HCT116 (cell line): ENCODE measurements around the gene GGTLC2. TPM values are rescaled to one million over a fixed set of nuclear protein-coding genes. Genes with fewer than 3 reads are reported as not detected.

Experiments used
- ATAC-seq: fragments of 200-7000 bp; cut with Tn5 transposase; 2 replicates; pipeline ENCODE4 v1.9.1; 2020; ENCODE audit warnings: mild to moderate bottlenecking, moderate library complexity
- BruUV-seq: library from RNA; stranded (reverse); fragments of 400-500 nt; replicated peaks from 2 replicates; lab custom pipeline; 2021; lab: Mats Ljungman, UMichigan
- CTCF ChIA-PET: fragments of 300-600 bp; sonication (Branson Sonifier 250); formaldehyde crosslinking; loops from one replicate; lab custom pipeline; 2021; ENCODE audit warnings: antibody characterized with exemption; lab: Charles Lee
- POLR2A ChIA-PET: fragments of 300-600, 350-600 bp; sonication (Branson Sonifier 250); formaldehyde crosslinking; loops from one replicate; lab custom pipeline; 2021; ENCODE audit warnings: antibody characterized with exemption; lab: Charles Lee
- RAD21 ChIA-PET, 2 experiments: fragments of 300-600 bp; sonication (Branson Sonifier 250); formaldehyde crosslinking; loops; one replicate each; lab custom pipeline; 2023; ENCODE audit warnings: low total read pairs in 2 of 2; ENCODE audit not compliant: uncharacterized antibody in 2 of 2, unreplicated experiment in 2 of 2, low non-redundant PET in 1 of 2; lab: Charles Lee
- DNase-seq: peaks from one replicate; pipeline ENCODE4 v3.0.0-alpha.2; 2010; ENCODE audit warnings: low read depth, low spot score
- H2AFZ ChIP-seq: fragments of 200-600 bp; shearing (Covaris generic), sonication (generic); 2 replicates; pipeline ENCODE4 v1.6.1; 2017; ENCODE audit warnings: low read depth, mixed run types, mixed read lengths, antibody characterized with exemption, low read length; ENCODE audit not compliant: poor library complexity, severe bottlenecking
- H3K27ac ChIP-seq: 2 replicates; pipeline ENCODE4 v1.5.1; 2012; ENCODE audit warnings: low read depth, low read length
- H3K27me3 ChIP-seq: fragments of 200-600 bp; sonication (generic); 2 replicates; pipeline ENCODE4 v1.6.1; 2016; ENCODE audit warnings: mixed run types, low read length, mixed read lengths; ENCODE audit not compliant: insufficient read depth
- H3K36me3 ChIP-seq, 2 experiments: fragments of 200-500 bp in 1 of 2; fragments of 200-600 bp in 1 of 2; sonication (Bioruptor generic) in 1 of 2; sonication (generic) in 1 of 2; 2 replicates each; pipeline versions ENCODE4 v1.5.1 to v1.6.1; 2014 to 2016; ENCODE audit warnings: low read length in 2 of 2, inconsistent platforms in 1 of 2, mixed read lengths in 1 of 2, mixed run types in 1 of 2; ENCODE audit not compliant: insufficient read depth in 2 of 2, control insufficient read depth in 1 of 2
- H3K4me1 ChIP-seq, 2 experiments: fragments of 200-600 bp in 1 of 2; sonication (generic) in 1 of 2; 2 replicates each; pipeline versions ENCODE4 v1.5.1 to v1.6.1; 2012 to 2017; ENCODE audit warnings: low read length in 2 of 2, inconsistent platforms in 1 of 2, mild to moderate bottlenecking in 1 of 2, mixed read lengths in 1 of 2, mixed run types in 1 of 2, moderate library complexity in 1 of 2; ENCODE audit not compliant: insufficient read depth in 2 of 2, control insufficient read depth in 1 of 2
- H3K4me2 ChIP-seq: fragments of 200-600 bp; sonication (generic); 2 replicates; pipeline ENCODE4 v1.6.1; 2017; ENCODE audit warnings: mixed run types, low read length, mixed read lengths
- H3K4me3 ChIP-seq, 2 experiments: fragments of 200-600 bp in 1 of 2; sonication (generic) in 1 of 2; replicated peaks in 1 of 2; 2 replicates each; pipeline ENCODE4 v1.5.1; 2011 to 2016; ENCODE audit warnings: low read length in 2 of 2, control low read depth in 1 of 2, low read depth in 1 of 2, mild to moderate bottlenecking in 1 of 2, mixed read lengths in 1 of 2, mixed run types in 1 of 2
- H3K79me2 ChIP-seq: fragments of 200-600 bp; sonication (generic); 2 replicates; pipeline ENCODE4 v1.6.1; 2017; ENCODE audit warnings: mild to moderate bottlenecking, mixed run types, low read length, moderate library complexity, mixed read lengths; ENCODE audit not compliant: insufficient read depth
- H3K9ac ChIP-seq: fragments of 200-600 bp; sonication (generic); 2 replicates; pipeline ENCODE4 v1.6.1; 2016; ENCODE audit warnings: low read length, mixed read lengths
- H3K9me2 ChIP-seq: fragments of 200-600 bp; sonication (generic), shearing (Covaris generic); 2 replicates; pipeline ENCODE4 v1.6.1; 2017; ENCODE audit warnings: mixed run types, mild to moderate bottlenecking, moderate library complexity; ENCODE audit not compliant: insufficient read depth
- H3K9me3 ChIP-seq, 2 experiments: fragments of 200-500 bp in 1 of 2; fragments of 200-600 bp in 1 of 2; sonication (Bioruptor generic) in 1 of 2; sonication (generic) in 1 of 2; 2 replicates each; pipeline ENCODE4 v1.6.1; 2014 to 2017; ENCODE audit warnings: low read length in 2 of 2, mixed read lengths in 2 of 2, inconsistent platforms in 1 of 2, low read depth in 1 of 2, mild to moderate bottlenecking in 1 of 2, mixed run types in 1 of 2, moderate library complexity in 1 of 2; ENCODE audit not compliant: control insufficient read depth in 1 of 2, insufficient read depth in 1 of 2
- H4K20me1 ChIP-seq: fragments of 200-600 bp; sonication (generic), shearing (Covaris generic); 2 replicates; pipeline ENCODE4 v1.6.1; 2017; ENCODE audit warnings: mixed run types, mild to moderate bottlenecking, moderate library complexity; ENCODE audit not compliant: insufficient read depth
- CBX3 ChIP-seq: IDR thresholded peaks from 2 replicates; pipeline ENCODE4 v1.6.1; 2012; ENCODE audit warnings: low read depth
- ELF1 ChIP-seq: IDR thresholded peaks from 2 replicates; pipeline ENCODE4 v1.6.1; 2012; ENCODE audit warnings: low read depth, borderline replicate concordance
- JUND ChIP-seq: IDR thresholded peaks from 2 replicates; pipeline ENCODE4 v1.6.1; 2012
- RAD21 ChIP-seq: IDR thresholded peaks from 2 replicates; pipeline ENCODE4 v1.6.1; 2012; ENCODE audit warnings: low read depth, mild to moderate bottlenecking
- SP1 ChIP-seq: IDR thresholded peaks from 2 replicates; pipeline ENCODE4 v1.6.1; 2012; ENCODE audit warnings: low read depth
- YY1 ChIP-seq: IDR thresholded peaks from 2 replicates; pipeline ENCODE4 v1.6.1; 2011; ENCODE audit warnings: low read length, low read depth, moderate library complexity, mild to moderate bottlenecking; ENCODE audit not compliant: insufficient replicate concordance; ENCODE audit errors: extremely low read depth
- ZFX ChIP-seq: fragments of 450-650 bp; IDR thresholded peaks from 2 replicates; pipeline ENCODE4 v1.6.1; 2017
- ZNF274 ChIP-seq: fragments of 200-500 bp; sonication (Bioruptor generic); IDR thresholded peaks from 2 replicates; pipeline ENCODE4 v1.6.1; 2014; ENCODE audit warnings: mild to moderate bottlenecking, low read depth, low read length, inconsistent platforms
- intact Hi-C: fragments of 100-400 bp; cut with micrococcal nuclease; formaldehyde crosslinking; loops from 2 replicates; pipeline ENCODE4 v1.10.0; 2022
- total RNA-seq: library from RNA; stranded (reverse); gene quantifications from one replicate; pipeline ENCODE4 v1.2.1, GENCODE V29; 2021; ENCODE audit not compliant: unreplicated experiment
- TF ChIP-seq, protein P1 (sequence below): IDR thresholded peaks from 2 replicates; pipeline ENCODE4 v1.6.1; 2011; ENCODE audit warnings: mild to moderate bottlenecking, low read length, moderate library complexity; ENCODE audit not compliant: insufficient replicate concordance; ENCODE audit errors: extremely low read depth
- TF ChIP-seq, protein P2 (sequence below): IDR thresholded peaks from 2 replicates; pipeline ENCODE4 v1.6.1; 2012
- TF ChIP-seq, protein P3 (sequence below), 3 experiments: fragments of 200-600 bp in 1 of 3; sonication (generic) in 1 of 3; IDR thresholded peaks in 2 of 3; conservative IDR thresholded peaks in 1 of 3; 2 replicates each; pipeline ENCODE4 v1.5.1; 2012 to 2017; ENCODE audit warnings: low read depth in 2 of 3, low read length in 2 of 3, antibody characterized with exemption in 1 of 3, borderline replicate concordance in 1 of 3, control low read depth in 1 of 3, mild to moderate bottlenecking in 1 of 3, mixed read lengths in 1 of 3, mixed run types in 1 of 3, moderate library complexity in 1 of 3; ENCODE audit not compliant: insufficient read depth in 1 of 3
- TF ChIP-seq, protein P4 (sequence below): IDR thresholded peaks from 2 replicates; pipeline ENCODE4 v1.6.1; 2012

Gene GGTLC2
- total RNA-seq, 1 experiment from 2014 or later, result not detected

DNA sequence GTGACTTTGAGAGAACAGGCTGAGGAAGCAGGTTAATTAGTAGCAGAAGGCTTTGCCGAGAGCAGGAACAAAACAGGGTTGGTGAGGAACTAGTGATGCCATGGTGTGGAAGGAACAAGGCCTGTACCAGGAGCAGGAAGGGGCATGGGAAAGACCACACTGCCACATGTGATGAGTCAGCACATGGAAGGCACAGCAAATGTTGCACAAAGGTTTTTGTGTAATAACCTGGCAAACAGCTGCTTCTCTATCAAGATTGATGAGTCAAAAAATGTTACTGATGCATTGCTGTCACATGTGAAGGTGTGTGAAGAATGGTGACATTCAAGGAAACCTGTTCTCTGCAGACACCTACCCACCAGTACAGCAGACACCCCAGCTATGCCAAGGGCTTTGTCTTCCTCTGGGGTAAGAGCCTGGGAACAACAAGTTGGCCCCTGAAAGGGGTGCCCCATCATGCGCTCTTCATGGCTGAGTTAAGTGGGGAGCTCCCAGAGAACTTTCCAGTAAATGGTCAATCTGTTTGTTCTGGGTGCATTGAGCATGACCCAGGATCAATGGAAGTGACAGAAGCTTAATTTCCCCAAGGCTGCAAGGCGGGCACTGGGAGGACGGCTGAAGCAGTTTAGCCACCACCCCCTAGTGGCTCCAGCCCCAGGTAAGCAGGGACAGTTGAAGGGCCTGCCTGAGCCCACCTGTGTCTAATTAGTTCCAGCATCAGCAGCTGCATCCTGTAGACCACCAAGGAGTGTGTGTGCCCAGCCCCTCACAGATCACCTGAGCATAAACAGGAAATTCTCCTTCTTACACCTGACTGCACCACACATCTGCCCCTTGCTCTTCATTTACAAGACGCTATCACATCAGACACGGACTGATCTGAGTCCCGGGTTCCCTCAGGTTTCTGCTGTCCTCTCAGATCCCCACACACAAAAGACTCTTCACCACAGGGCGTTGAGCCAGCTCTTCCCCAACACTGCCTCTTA, 47.6 kb downstream of the GGTLC2 start:
- no peak overlapping the region for H3K4me3 ChIP-seq
- no peaks in the 10 kb centered on the region for H3K9me3 ChIP-seq
- no peaks in the 10 kb centered on the region for H3K27me3 ChIP-seq
- ChIA-PET RAD21 (no interaction called here), POLR2A (no interaction called here), CTCF (interaction anchor here (0.9 to 3.0 kb wide), 12 partner anchors 7 to 228 kb away, joined by 4 to 20 read pairs (median 7); no protein-coding TSS in a partner anchor)
- no peaks in the 10 kb centered on the region for H3K9me2 ChIP-seq
- DNase-seq, result no peak
- H3K4me2 ChIP-seq, result peak overlapping the region; percentile 75
- peaks cover 10 to 24% of the 10 kb centered on the region in 2 experiments; a peak in 3 of 4 replicates for H3K4me1 ChIP-seq
- H4K20me1 ChIP-seq, result no peaks in the 10 kb centered on the region
- intact Hi-C loops, result no loop called here
- no peak overlapping the region for H2AFZ ChIP-seq
- ATAC-seq, result no peak
- no peaks in the 10 kb centered on the region for H3K36me3 ChIP-seq
- H3K79me2 ChIP-seq, result no peaks in the 10 kb centered on the region
- BruUV-seq, result no TSS peak
- no peak for TF ChIP-seq CBX3
- TF ChIP-seq, protein P1, sequence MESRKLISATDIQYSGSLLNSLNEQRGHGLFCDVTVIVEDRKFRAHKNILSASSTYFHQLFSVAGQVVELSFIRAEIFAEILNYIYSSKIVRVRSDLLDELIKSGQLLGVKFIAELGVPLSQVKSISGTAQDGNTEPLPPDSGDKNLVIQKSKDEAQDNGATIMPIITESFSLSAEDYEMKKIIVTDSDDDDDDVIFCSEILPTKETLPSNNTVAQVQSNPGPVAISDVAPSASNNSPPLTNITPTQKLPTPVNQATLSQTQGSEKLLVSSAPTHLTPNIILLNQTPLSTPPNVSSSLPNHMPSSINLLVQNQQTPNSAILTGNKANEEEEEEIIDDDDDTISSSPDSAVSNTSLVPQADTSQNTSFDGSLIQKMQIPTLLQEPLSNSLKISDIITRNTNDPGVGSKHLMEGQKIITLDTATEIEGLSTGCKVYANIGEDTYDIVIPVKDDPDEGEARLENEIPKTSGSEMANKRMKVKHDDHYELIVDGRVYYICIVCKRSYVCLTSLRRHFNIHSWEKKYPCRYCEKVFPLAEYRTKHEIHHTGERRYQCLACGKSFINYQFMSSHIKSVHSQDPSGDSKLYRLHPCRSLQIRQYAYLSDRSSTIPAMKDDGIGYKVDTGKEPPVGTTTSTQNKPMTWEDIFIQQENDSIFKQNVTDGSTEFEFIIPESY, result no peak
- TF ChIP-seq, protein P2, sequence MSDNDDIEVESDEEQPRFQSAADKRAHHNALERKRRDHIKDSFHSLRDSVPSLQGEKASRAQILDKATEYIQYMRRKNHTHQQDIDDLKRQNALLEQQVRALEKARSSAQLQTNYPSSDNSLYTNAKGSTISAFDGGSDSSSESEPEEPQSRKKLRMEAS, result no peak
- TF ChIP-seq ZFX, result no peak
- TF ChIP-seq SP1, result no peak
- TF ChIP-seq YY1, result no peak
- TF ChIP-seq JUND, result no peak
- TF ChIP-seq, protein P3, sequence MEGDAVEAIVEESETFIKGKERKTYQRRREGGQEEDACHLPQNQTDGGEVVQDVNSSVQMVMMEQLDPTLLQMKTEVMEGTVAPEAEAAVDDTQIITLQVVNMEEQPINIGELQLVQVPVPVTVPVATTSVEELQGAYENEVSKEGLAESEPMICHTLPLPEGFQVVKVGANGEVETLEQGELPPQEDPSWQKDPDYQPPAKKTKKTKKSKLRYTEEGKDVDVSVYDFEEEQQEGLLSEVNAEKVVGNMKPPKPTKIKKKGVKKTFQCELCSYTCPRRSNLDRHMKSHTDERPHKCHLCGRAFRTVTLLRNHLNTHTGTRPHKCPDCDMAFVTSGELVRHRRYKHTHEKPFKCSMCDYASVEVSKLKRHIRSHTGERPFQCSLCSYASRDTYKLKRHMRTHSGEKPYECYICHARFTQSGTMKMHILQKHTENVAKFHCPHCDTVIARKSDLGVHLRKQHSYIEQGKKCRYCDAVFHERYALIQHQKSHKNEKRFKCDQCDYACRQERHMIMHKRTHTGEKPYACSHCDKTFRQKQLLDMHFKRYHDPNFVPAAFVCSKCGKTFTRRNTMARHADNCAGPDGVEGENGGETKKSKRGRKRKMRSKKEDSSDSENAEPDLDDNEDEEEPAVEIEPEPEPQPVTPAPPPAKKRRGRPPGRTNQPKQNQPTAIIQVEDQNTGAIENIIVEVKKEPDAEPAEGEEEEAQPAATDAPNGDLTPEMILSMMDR (IDR thresholded peaks at IDR 0.05 in 2 of 3, conservative IDR thresholded peaks at IDR 0.05 in 1 of 3; ENCODE audit: borderline replicate concordance in 1 of 3, insufficient read depth in 1 of 3, low read depth in 2 of 3, low read length in 2 of 3), result no peak
- no peak for TF ChIP-seq ZNF274
- TF ChIP-seq, protein P4, sequence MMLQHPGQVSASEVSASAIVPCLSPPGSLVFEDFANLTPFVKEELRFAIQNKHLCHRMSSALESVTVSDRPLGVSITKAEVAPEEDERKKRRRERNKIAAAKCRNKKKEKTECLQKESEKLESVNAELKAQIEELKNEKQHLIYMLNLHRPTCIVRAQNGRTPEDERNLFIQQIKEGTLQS, result no peak
- no peak for TF ChIP-seq RAD21
- TF ChIP-seq ELF1, result no peak
- H3K9ac ChIP-seq, result no peak overlapping the region
- no peak overlapping the region for H3K27ac ChIP-seq
